ENCODE data around the gene FAM120A. TPM values are rescaled to one million over a fixed set of nuclear protein-coding genes. Genes with fewer than 3 reads are reported as not detected.

The FAM120A gene
- total RNA-seq, 4 donors from 2014 or later = 44.4 to 94.7 (median 72.3) TPM

GRCh38 chr9:93580654-93581380, 129.3 kb downstream of the FAM120A start:
- TF ChIP-seq POLR2A (IDR thresholded peaks at IDR 0.05) = no peak
- TF ChIP-seq, protein P1, sequence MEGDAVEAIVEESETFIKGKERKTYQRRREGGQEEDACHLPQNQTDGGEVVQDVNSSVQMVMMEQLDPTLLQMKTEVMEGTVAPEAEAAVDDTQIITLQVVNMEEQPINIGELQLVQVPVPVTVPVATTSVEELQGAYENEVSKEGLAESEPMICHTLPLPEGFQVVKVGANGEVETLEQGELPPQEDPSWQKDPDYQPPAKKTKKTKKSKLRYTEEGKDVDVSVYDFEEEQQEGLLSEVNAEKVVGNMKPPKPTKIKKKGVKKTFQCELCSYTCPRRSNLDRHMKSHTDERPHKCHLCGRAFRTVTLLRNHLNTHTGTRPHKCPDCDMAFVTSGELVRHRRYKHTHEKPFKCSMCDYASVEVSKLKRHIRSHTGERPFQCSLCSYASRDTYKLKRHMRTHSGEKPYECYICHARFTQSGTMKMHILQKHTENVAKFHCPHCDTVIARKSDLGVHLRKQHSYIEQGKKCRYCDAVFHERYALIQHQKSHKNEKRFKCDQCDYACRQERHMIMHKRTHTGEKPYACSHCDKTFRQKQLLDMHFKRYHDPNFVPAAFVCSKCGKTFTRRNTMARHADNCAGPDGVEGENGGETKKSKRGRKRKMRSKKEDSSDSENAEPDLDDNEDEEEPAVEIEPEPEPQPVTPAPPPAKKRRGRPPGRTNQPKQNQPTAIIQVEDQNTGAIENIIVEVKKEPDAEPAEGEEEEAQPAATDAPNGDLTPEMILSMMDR (IDR thresholded peaks at IDR 0.05 in 4 of 5, conservative IDR thresholded peaks at IDR 0.05 in 1 of 5) = no peak
- Histone ChIP-seq H3K4me1 (peaks cover 54 to 56% of the 10 kb centered on the region in 2 donors), H3K4me3 (no peak overlapping the region), H3K27me3 (no peaks in the 10 kb centered on the region), H3K9me3 (no peaks in the 10 kb centered on the region), H3K27ac (peak overlapping the region in 3 of 4 donors; percentile 37 to 57 (median 51)), H3K36me3 (no peaks in the 10 kb centered on the region)
- in situ Hi-C loops (cut with MboI; ENCODE audit: low sequenced_read_pairs in 4 of 4) (no loop called here), intact Hi-C loops (cut with DNase I; ENCODE audit: low total_unique reads) (no loop called here)
- no peak for ATAC-seq
- DNase-seq = no peak

- TF ChIP-seq, protein P1 (IDR thresholded peaks at IDR 0.05 in 4 of 5, conservative IDR thresholded peaks at IDR 0.05 in 1 of 5) = no peak
- TF ChIP-seq POLR2A (IDR thresholded peaks at IDR 0.05) = no peak
- H3K4me3 ChIP-seq = no peak overlapping the region
- H3K27ac ChIP-seq = peak overlapping the region in 2 of 4 donors; percentile 18 to 19
- intact Hi-C loops (cut with DNase I; ENCODE audit: low total_unique reads) (no loop called here), in situ Hi-C loops (cut with MboI; ENCODE audit: low sequenced_read_pairs in 4 of 4) (no loop called here)
- no peaks in the 10 kb centered on the region for H3K27me3 ChIP-seq
- peaks cover 64 to 67% of the 10 kb centered on the region in 2 donors for H3K4me1 ChIP-seq
- DNase-seq (no peak), ATAC-seq (no peak)
- H3K36me3 ChIP-seq = no peaks in the 10 kb centered on the region
- H3K9me3 ChIP-seq = no peaks in the 10 kb centered on the region
These were observed 130.6 kb downstream of the FAM120A start for GRCh38 chr9:93582115-93582514.

DNA sequence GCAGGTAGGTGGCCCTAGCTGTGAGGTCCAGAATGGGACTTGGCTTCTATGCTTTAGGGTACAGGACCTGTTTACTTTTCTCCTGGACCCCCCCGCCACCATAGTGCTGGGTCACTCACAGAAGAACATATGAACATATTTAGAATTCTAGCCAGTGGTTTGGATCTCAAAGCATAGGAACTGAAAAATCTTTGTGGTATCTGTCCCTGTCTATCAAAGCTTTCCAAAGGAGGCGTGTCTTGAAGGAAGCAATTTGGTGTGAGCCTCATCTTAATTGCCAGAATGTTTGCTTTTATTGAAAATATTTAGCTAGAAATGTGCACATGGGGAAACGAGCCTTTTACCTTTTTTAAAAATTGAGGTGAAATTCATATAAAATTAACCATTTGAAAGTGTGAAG, 131.1 kb downstream of the FAM120A start:
- Histone ChIP-seq H3K36me3 (no peaks in the 10 kb centered on the region), H3K9me3 (no peaks in the 10 kb centered on the region), H3K4me3 (no peak overlapping the region), H3K27me3 (no peaks in the 10 kb centered on the region), H3K4me1 (peaks cover 63 to 67% of the 10 kb centered on the region in 2 donors), H3K27ac (peak overlapping the region in 1 of 4 donors; percentile 19)
- ATAC-seq (no peak), DNase-seq (no peak)
- in situ Hi-C loops (cut with MboI; ENCODE audit: low sequenced_read_pairs in 4 of 4) (no loop called here), intact Hi-C loops (cut with DNase I; ENCODE audit: low total_unique reads) (no loop called here)
- TF ChIP-seq POLR2A (IDR thresholded peaks at IDR 0.05) = no peak
- TF ChIP-seq, protein P1 (IDR thresholded peaks at IDR 0.05 in 4 of 5, conservative IDR thresholded peaks at IDR 0.05 in 1 of 5) = no peak

- Histone ChIP-seq H3K36me3 (no peaks in the 10 kb centered on the region), H3K27me3 (no peaks in the 10 kb centered on the region), H3K4me1 (peaks cover 56 to 69% of the 10 kb centered on the region in 2 donors), H3K4me3 (no peak overlapping the region), H3K9me3 (no peaks in the 10 kb centered on the region), H3K27ac (no peak overlapping the region)
- DNase-seq (no peak), ATAC-seq (no peak)
- in situ Hi-C loops (cut with MboI; ENCODE audit: low sequenced_read_pairs in 4 of 4) = no loop called here
- TF ChIP-seq POLR2A (IDR thresholded peaks at IDR 0.05) = no peak
- TF ChIP-seq, protein P1 (IDR thresholded peaks at IDR 0.05 in 4 of 5, conservative IDR thresholded peaks at IDR 0.05 in 1 of 5) = no peak
- intact Hi-C loops (cut with DNase I; ENCODE audit: low total_unique reads) = no loop called here
These were observed 133.8 kb downstream of the FAM120A start for GRCh38 chr9:93585259-93585658.
